Bronchial epithelial cell (primary cell): Measurements from ENCODE around the gene HTR6. TPM values are rescaled to one million over a fixed set of nuclear protein-coding genes. Genes with fewer than 3 reads are reported as not detected.

Experiments used
- DNase-seq: peaks from one replicate; pipeline ENCODE4 v3.0.0-alpha.2; 2010; ENCODE audit warnings: low read depth
- FAIRE-seq: peaks from 2 replicates; lab custom pipeline; 2011; peaks lifted over from hg19 to GRCh38; lab: Jason Lieb, UNC
- H3K27me3 ChIP-seq: 2 replicates; pipeline ENCODE4 v1.5.1; 2011; ENCODE audit warnings: low read length; ENCODE audit not compliant: control insufficient read depth, insufficient read depth
- H3K36me3 ChIP-seq: 2 replicates; pipeline ENCODE4 v1.5.1; 2011; ENCODE audit warnings: low read length; ENCODE audit not compliant: control insufficient read depth, insufficient read depth
- H3K4me3 ChIP-seq: 2 replicates; pipeline ENCODE4 v1.5.1; 2011; ENCODE audit warnings: mild to moderate bottlenecking, low read depth, low read length, control low read depth
- CTCF ChIP-seq: IDR thresholded peaks from 2 replicates; pipeline ENCODE4 v1.5.1; 2011; ENCODE audit warnings: mild to moderate bottlenecking, moderate library complexity, low read length, control low read depth, inconsistent platforms; ENCODE audit not compliant: insufficient read depth, severe bottlenecking
- total RNA-seq: library from RNA; depleted of rRNA; stranded (reverse); fragments of >200 nt; gene quantifications from 2 replicates; pipeline ENCODE4 v1.2.1, GENCODE V29; 2014

The HTR6 gene
- total RNA-seq, 1 donor from 2014 or later = not detected

GRCh38 chr1:19720973-19721372 lies 56.3 kb downstream of the HTR6 start:
- no peaks in the 10 kb centered on the region for H3K36me3 ChIP-seq
- H3K27me3 ChIP-seq = no peaks in the 10 kb centered on the region
- FAIRE-seq (no peak), DNase-seq (no peak)
- no peak for TF ChIP-seq CTCF
- H3K4me3 ChIP-seq = no peak overlapping the region

GRCh38 chr1:19723874-19724273 lies 59.2 kb downstream of the HTR6 start:
- Histone ChIP-seq H3K4me3 (no peak overlapping the region), H3K27me3 (no peaks in the 10 kb centered on the region), H3K36me3 (no peaks in the 10 kb centered on the region)
- DNase-seq = no peak
- FAIRE-seq = no peak
- TF ChIP-seq CTCF = no peak

- H3K4me3 ChIP-seq = no peak overlapping the region
- H3K27me3 ChIP-seq = no peaks in the 10 kb centered on the region
- DNase-seq (no peak), FAIRE-seq (no peak)
- TF ChIP-seq CTCF = no peak
- no peaks in the 10 kb centered on the region for H3K36me3 ChIP-seq
Observed at GRCh38 chr1:19725606-19726005, 60.9 kb downstream of the HTR6 start.

GRCh38 chr1:19728413-19729145 lies 63.9 kb downstream of the HTR6 start:
- no peak for FAIRE-seq

GRCh38 chr1:19730232-19730631 lies 65.6 kb downstream of the HTR6 start:
- H3K36me3 ChIP-seq = no peaks in the 10 kb centered on the region
- DNase-seq (no peak), FAIRE-seq (peak; percentile 93)
- no peak overlapping the region for H3K4me3 ChIP-seq
- no peaks in the 10 kb centered on the region for H3K27me3 ChIP-seq
- no peak for TF ChIP-seq CTCF

More at GRCh38 chr1:19728413-19729145, 63.9 kb downstream of the HTR6 start:
- DNase-seq = no peak
- Histone ChIP-seq H3K36me3 (no peaks in the 10 kb centered on the region), H3K27me3 (no peaks in the 10 kb centered on the region), H3K4me3 (no peak overlapping the region)
- no peak for TF ChIP-seq CTCF

Other genes with a start within 250 kb of the HTR6 start
- gene CAPZB, start 179.3 kb upstream of the HTR6 start, total RNA-seq = 73.5 and 100 TPM in 2 replicates
- 55.3 and 108 TPM in 2 replicates for gene NBL1, start 20.6 kb upstream of the HTR6 start, total RNA-seq
- gene TMCO4, start 135.0 kb downstream of the HTR6 start, total RNA-seq = 2.6 and 5.9 TPM in 2 replicates
- gene RNF186, start 150.4 kb downstream of the HTR6 start, total RNA-seq = not detected in 2 replicates
- 7.1 and 9.2 TPM in 2 replicates for gene OTUD3, start 217.5 kb downstream of the HTR6 start, total RNA-seq